Measurements from ENCODE around the gene C1orf159.

The C1orf159 gene

DNA sequence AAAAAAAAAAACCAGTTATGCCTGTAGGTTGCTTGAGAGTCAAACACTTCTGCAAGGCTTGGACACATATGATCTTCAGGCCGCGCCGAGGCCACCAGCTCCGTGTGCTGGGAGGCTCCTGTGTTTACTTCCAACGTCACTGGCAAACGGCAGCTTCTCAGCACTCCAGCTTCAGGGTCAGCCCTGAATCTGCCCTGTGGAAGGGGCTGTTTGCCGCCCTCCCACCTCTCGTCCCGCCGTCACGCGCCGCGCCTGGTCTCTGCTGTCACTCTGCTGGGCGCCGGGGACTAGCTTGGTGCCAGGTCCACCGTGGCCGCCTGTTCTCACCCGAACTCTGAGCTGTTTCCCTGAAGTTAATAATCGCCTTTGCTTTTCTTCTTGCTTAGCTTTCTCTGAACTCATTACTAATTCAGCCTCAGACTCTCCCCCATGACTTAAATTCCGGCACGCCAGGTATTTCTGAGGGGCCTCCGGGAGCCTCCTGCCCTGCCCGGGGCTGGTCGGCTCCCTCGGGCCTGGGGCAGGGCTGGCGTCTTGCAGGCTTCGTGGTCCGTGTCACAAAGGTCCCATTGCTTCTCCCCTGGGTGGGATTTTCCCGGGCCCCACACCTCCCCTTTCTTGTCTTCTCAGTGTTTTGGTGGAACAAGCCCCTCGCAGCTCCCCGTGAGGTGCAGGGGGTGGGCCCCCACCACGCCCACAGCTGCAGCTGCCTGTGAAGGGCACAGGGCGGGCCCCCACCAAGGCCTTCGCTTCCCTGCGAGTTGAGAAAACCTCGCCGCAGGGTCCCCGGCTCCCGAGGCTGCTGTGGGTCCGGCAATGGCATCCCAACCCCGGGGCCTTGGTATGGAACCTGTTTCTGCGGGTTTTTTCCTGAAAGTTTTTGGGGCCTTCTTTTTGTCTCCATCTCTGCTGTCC, 14.6 kb upstream of the C1orf159 start:
- no peak for DNase-seq

DNA sequence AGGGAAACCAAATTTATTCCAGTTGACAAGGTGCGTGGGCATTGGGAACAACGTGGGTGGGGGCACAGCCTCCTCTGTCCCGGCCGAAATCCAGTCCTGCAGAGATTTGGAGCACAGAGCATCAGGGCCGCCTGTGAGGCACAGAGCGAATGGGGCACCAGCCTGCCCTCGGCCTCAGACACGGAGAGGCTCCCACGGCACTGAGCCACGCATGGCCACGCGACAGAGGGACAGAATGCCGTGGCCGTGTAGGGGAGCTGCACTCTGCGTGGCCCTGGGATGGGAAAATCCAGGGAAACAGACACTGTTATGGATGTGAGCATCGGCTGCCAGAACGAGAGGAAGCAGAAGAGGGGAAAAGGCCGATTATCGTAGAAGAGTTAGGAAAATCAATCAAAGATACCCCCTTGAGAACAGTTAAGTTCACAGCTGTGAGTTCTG, 13.5 kb upstream of the C1orf159 start:
- DNase-seq = no peak

DNA sequence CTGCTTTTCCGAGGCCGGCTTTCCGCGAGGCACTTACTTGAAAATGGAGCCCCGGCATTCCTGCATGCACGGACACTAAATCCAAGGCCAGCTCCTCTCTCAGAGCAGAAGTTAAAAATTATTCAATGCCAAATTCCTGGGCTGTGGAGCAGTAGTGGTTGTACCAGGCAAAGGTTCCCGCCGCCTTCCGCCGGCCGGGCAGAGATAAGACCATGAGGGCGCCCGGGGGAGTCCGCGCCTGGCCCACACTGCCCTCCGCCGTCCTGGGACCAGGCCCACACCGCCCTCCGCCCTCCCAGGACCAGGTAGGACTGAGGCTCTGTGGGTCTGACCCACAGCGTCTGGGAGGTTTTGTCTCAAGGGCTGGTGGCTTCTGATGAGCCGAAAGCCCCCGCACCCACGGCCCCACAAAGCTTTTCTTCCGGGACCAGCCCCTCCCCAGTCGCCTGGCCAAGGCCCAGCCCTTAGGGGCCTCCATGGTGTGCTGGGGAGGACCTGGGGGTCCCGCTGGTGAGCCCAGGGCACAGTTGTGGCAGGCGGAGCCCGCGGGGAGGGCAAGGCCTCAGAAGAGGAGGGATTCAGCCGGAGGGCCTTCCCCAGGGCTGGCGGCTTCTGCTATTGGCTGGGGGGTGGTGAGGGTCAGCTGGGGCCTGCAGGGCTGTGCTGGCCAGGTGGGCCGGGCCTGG, 12.7 kb upstream of the C1orf159 start:
- no peak for DNase-seq

- DNase-seq = no peak
Observed at GRCh38 chr1:1127551-1128451, 11.9 kb upstream of the C1orf159 start.

GRCh38 chr1:1125945-1126344, 10.1 kb upstream of the C1orf159 start:
- no peak for DNase-seq

DNA sequence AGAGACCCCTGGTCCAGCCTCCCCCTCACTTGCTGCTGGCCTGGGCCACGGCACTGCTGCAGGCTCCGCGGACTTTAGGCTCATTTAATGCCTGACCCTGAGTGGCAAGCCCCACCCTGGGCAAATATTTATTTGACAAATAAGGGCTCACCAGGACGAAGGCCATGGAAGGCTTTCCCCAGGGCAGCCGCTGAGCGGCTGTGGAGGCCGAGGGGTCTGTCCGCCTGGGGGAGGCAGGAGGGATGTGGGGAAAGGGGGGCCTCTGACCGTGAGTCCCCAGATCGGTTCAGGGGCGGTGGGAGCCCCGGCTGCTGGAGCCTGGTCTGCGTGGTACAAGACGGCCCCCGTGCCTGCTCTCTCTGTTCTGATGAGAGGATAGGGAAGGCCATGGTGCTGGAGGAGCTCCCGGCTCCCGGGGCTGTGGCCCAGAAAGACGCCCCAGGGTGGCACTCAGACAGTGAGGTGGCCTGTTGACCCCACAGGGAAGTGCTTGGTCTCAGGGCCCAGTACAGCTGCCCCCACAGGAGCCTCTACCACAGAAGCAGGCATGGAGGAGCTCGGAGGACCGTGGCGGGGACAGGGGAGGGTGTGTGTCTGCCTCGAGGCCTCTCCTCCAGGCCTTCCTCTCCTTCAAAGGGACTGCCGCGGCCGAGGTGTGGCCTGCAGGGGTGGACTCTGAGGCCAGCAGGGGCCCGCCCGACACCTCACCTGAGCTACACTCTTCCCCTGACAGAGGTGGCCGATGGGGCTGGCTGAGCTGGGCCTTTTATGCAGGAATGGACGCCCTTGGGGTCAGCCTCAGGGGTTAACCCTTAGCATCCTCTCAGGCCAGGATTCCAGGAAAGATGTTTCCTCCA, 9.1 kb upstream of the C1orf159 start:
- no peak for DNase-seq

DNA sequence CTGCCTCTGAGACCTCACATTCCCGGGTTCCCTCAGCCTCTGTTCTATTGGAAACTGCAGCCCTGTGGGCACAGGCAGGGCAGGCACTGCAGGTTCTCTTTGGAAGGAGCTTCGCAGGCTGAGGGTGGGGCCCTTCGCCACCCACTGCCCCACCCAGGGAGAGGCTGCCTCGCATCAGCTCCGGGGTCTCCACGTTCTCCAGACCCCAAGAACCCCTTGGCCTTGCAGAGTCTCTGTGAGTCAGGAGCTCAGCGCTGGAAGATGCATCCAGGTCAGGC, 8.6 kb upstream of the C1orf159 start:
- DNase-seq = no peak

DNA sequence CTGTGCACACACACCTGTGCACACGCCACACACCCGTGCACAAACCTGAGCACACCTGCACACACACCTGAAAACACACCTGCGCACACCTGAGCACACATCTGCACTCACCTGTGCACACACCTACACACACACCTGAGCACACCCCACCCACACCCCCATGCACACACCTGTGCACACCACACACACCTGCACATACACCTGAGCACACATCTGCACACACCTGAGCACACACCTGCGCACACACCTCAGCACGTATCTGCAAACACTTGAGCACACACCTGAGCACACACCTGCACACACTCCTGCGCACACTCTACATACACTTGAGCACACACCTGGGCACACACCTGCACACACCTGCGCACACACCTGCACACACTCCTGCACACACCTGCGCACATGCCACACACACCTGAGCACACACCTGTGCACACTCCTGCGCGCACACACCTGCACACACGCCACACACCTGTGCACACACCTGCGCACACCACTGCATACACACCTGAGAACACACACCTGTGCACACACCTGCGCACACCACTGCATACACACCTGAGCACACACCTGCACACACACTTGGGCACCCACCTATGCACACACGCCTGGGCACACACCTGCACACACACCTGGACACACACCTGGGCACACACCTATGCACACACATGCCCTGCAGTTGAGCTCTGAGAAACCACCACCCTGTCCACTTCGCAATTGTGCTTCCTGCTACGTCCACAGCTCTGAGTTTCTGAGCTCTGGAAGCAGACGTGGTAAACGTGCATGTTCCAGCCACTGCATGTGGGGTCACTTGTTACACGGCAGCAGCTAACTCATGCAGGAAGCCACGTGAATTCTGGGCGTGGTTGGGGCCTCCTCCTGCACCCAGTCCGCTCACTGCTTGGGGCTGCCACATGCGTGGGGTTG, 8.0 kb upstream of the C1orf159 start:
- no peak for DNase-seq

DNA sequence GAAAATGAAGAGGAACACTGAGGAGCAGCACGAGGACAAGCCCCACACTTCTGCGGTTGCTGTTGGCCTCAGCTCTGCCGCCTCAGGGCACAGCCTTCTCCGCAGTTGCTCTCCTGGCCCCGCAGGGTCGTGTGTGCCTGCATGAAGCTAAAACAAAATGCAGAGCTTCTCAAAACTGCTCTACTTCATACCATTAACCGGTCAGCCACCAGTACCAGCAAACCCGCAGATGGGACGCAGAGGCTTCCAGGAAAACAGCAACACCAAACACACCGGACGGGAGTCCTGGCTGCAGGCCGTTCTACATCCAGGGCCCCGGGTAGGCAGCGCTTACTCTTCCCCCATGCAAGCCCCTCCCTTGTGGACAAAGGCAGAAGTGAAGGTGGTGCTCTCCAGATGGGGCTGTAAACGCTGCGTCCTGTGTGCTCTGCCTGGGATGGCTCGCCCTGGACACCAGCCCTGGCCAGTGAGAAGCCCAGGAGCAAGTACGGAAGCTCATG, 7.1 kb upstream of the C1orf159 start:
- DNase-seq = no peak

- DNase-seq = peak; percentile 87
Observed at GRCh38 chr1:1122078-1122811, 6.4 kb upstream of the C1orf159 start.

DNA sequence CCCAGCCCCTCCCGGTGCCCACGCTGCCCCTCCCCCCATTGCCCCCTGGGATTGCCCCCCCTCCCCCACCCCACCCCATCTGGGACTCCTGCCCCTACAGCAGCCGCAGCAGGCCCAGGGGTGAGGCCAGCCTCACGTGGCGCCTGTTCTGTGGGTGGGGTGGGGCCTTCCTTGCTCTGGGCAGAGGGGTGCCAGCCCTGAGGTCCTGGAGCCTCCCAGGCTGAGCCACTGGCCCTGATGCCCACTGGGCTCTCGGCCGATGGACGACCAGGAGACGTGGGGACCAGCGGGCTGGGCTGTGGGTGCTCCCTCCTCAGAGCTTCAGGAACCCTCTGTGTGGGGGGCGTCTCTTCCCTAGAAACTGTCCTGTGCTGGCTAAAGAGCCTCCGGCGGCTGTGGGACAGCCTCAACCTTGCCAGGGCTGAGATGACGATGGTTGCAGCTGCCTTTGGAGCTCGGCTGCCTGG, 5.8 kb upstream of the C1orf159 start:
- DNase-seq = no peak

DNA sequence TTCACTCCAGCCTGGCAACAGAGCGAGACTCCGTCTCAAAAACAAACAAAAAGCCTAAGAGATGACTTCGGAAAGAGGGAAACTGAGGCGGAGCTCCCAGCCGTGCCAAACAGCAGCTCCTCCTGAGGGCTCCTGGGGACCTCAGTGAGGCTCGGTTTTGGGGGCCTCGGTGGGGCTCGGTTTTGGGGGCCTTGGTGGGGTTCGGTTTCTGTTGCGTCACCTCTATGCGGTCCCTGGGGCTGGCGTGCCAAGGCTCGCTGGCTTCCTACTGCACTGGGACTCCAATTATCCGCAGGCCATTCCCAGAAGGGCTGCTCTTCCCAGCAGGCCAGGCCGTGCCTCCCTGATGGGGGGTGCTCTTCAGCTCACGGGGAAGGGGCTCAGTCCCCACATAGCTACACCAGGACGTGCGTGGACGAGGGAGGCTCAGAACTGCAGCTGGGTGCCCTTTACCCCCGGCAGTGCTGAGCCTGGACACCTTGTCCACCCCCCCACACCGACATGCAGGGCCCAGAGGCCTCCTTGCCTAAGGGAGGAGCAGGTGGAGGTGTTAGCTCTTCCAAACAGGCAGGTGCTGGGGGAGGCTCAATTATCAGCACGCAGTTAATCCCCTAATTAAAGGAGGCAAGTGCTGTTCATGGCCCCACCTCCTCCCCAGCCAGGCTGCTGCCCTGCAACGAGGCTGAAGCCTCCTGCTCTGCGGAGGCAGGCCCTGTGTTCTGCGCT, 5.1 kb upstream of the C1orf159 start:
- no peak for DNase-seq

DNA sequence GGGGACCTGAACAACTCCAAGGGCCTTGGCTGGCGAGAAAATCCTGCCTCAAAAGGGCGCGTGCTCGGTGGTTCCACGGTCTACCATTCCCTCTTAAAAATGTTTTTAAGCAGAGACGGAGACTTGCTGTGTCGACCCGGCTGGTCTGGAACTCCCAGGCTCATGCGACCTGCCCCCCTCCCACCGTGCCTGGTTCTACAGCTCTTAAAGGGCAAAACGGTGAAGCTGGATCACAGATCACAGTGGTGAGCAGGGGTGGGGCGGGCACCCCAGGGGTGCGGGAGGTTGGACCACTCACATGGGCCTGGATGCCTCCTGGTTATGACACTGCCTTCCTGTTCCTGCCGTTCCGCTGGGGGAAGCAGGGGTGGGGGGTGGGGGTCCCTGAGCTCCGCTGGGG, 4.2 kb upstream of the C1orf159 start:
- DNase-seq = no peak

- DNase-seq = no peak
Observed at GRCh38 chr1:1119272-1119890, 3.5 kb upstream of the C1orf159 start.

GRCh38 chr1:1118876-1119220, 3.0 kb upstream of the C1orf159 start:
- no peak for DNase-seq

DNA sequence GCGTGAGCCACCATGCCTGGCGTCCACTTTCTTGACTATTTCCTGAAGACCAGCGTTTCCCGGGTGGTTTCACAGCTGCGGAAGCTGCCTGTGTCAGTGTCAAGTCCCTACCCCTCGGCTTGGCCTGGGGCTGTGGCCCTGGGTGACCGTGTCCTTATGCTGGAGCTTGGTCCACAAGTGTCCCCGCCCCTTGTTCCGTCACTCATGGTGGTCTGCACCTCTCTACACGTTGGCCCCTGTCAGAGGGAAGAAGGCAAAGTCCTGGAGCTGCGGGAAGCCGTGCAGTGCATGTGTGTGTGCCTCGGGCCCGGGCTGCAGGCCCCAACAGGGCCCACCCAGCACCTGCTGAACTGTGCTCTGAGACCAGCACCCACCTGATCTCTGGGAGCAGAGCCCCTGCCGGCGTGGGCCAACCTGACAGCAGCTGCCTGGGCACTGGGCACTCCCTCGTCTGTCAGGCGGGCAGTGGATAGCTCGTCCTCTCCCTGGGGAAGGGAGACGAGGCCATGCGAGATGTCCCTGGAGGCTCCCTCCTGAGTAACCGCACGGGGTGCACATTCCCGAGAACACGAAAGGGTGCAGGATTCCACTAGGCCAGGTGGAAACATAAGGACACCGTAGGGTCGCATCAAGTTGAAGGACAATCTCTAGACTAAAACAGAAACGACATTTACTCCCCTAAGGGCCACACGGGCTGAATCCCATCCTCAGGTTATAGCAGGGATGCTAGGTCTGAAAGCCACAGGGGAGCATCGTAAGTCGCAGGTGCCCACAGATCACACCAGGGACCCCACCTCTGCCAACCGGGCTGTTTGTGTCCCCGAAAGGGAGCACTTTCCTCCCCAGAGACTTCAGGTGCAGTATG, 2.4 kb upstream of the C1orf159 start:
- DNase-seq = no peak

- DNase-seq = no peak
Observed at GRCh38 chr1:1117469-1117831, 1.6 kb upstream of the C1orf159 start.
